GM12891 (cell line): Measurements from ENCODE around the gene ANGEL1.

Source experiments
- PAX5 ChIP-seq: IDR thresholded peaks from 2 replicates; pipeline ENCODE4 v1.6.1; 2011; ENCODE audit warnings: low read length, moderate library complexity, mild to moderate bottlenecking; ENCODE audit not compliant: insufficient read depth, severe bottlenecking
- POLR2A ChIP-seq: IDR thresholded peaks from 2 replicates; pipeline ENCODE4 v1.6.1; 2011; ENCODE audit warnings: low read depth, low read length, control low read depth
- POLR2AphosphoS5 ChIP-seq: IDR thresholded peaks from 2 replicates; pipeline ENCODE4 v1.6.1; 2011; ENCODE audit warnings: low read depth, low read length, control low read depth
- POU2F2 ChIP-seq: IDR thresholded peaks from 2 replicates; pipeline ENCODE4 v1.6.1; 2011; ENCODE audit warnings: low read depth, mild to moderate bottlenecking, control low read depth, low read length, moderate library complexity
- SPI1 ChIP-seq: IDR thresholded peaks from 2 replicates; pipeline ENCODE4 v1.6.1; 2011; ENCODE audit warnings: low read depth, low read length, control low read depth
- TAF1 ChIP-seq: IDR thresholded peaks from 2 replicates; pipeline ENCODE4 v1.6.1; 2011; ENCODE audit warnings: low read depth, low read length, control low read depth

DNA sequence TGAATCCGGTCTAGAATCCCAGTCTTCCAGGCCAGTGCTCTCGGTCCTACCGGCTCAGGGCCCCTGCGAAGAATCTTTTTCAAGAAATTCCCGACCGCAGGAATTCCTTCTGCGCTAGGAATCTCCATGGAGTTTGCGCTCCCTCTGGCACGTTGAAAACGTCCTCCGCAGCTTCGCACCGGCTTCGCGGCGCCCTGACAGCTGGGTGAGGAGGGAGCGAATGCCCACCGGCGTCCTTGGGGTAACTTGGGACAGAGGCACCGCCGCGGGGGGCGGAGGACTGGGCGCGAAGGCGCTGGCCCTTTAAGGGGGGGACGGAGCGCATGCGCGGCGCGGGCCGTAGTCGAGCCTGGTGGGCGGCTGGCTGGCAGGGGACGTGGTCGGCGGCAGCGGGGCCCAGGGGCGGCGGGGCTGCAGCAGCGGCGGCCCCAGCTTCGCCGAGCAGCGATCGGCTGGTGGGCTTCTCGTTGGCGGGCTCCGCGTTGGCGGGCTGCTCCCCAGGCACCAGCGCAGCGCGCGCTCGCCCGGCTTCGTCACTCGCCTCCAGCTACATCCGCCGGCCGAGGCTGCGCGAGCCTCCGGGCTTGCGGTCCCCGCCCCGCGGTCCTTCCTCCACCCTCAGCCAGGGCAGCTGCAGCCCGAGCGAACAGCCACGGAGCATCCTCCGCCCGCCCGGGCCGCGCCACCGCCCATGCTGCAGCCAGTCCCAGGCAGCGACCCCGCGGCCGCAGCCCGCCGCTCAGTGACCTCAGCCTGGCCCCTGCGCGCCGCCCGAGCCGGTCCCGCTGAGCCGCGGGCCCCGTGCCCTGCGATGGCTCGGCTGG, 51.3 kb downstream of the ANGEL1 start, which contains the start of gene VASH1:
- TF ChIP-seq POLR2A (no peak), POLR2AphosphoS5 (no peak), TAF1 (no peak), SPI1 (no peak), POU2F2 (no peak), PAX5 (no peak)
